T follicular helper cell (primary cell): ENCODE measurements around the gene ADAMTSL3.
"Not testable (repeated sequence)": the region's sequence is repeated elsewhere in the genome, so short reads cannot be mapped to it uniquely, and the experiment has no call there.

Experiments
- DNase-seq: peaks from one replicate; pipeline ENCODE4 v3.0.0-alpha.2; 2020; ENCODE audit warnings: low read depth

The ADAMTSL3 gene

GRCh38 chr15:84033793-84034553 lies 380.1 kb downstream of the ADAMTSL3 start:
- DNase-seq = no peak

- DNase-seq = no peak
These were observed 380.9 kb downstream of the ADAMTSL3 start for GRCh38 chr15:84034578-84035398.

- DNase-seq = no peak
These were observed 381.5 kb downstream of the ADAMTSL3 start for GRCh38 chr15:84035399-84035766.

GRCh38 chr15:84037301-84037700 lies 383.4 kb downstream of the ADAMTSL3 start:
- DNase-seq = no peak

- not testable (repeated sequence) for DNase-seq
These were observed 388.6 kb downstream of the ADAMTSL3 start for GRCh38 chr15:84042434-84043056.

- no peak for DNase-seq
These were observed 392.2 kb downstream of the ADAMTSL3 start for GRCh38 chr15:84046064-84046637.

GRCh38 chr15:84049480-84049879 lies 395.6 kb downstream of the ADAMTSL3 start:
- DNase-seq = not testable (repeated sequence)

- no peak for DNase-seq
These were observed 396.2 kb downstream of the ADAMTSL3 start for GRCh38 chr15:84050076-84050475.

GRCh38 chr15:84051146-84051545 lies 397.2 kb downstream of the ADAMTSL3 start:
- not testable (repeated sequence) for DNase-seq

- DNase-seq = not testable (repeated sequence)
These were observed 400.6 kb downstream of the ADAMTSL3 start for GRCh38 chr15:84054544-84054943.

GRCh38 chr15:84057714-84058331 lies 403.9 kb downstream of the ADAMTSL3 start:
- DNase-seq = no peak

- not testable (repeated sequence) for DNase-seq
These were observed 409.8 kb downstream of the ADAMTSL3 start for GRCh38 chr15:84063674-84064073.

- not testable (repeated sequence) for DNase-seq
These were observed 414.8 kb downstream of the ADAMTSL3 start for GRCh38 chr15:84068674-84069073.

- not testable (repeated sequence) for DNase-seq
These were observed 424.1 kb downstream of the ADAMTSL3 start for GRCh38 chr15:84078038-84078437.

- not testable (repeated sequence) for DNase-seq
These were observed 425.5 kb downstream of the ADAMTSL3 start for GRCh38 chr15:84079325-84079884.

GRCh38 chr15:84079885-84080777 lies 426.2 kb downstream of the ADAMTSL3 start:
- peak; percentile 8 for DNase-seq

GRCh38 chr15:84080778-84081084 lies 426.8 kb downstream of the ADAMTSL3 start:
- DNase-seq = not testable (repeated sequence)

GRCh38 chr15:84081391-84082168 lies 427.7 kb downstream of the ADAMTSL3 start:
- DNase-seq = no peak

GRCh38 chr15:84082739-84083138 lies 428.8 kb downstream of the ADAMTSL3 start:
- no peak for DNase-seq

GRCh38 chr15:84086071-84086470 lies 432.1 kb downstream of the ADAMTSL3 start:
- not testable (repeated sequence) for DNase-seq
